Endothelial cell of umbilical vein (primary cell): Measurements from ENCODE around the gene CD200R1. TPM values are rescaled to one million over a fixed set of nuclear protein-coding genes. Genes with fewer than 3 reads are reported as not detected.

Experiments used
- BruUV-seq: library from RNA; stranded (reverse); fragments of 400-500 nt; replicated peaks from 2 replicates; lab custom pipeline; 2021; lab: Mats Ljungman, UMichigan
- CTCF ChIA-PET: fragments of 300-600, 350-600 bp; sonication (Branson Sonifier 250); formaldehyde crosslinking; loops from one replicate; lab custom pipeline; 2021; ENCODE audit warnings: antibody characterized with exemption, inconsistent platforms; lab: Charles Lee
- POLR2A ChIA-PET: fragments of 300-600, 350-600 bp; sonication (Branson Sonifier 250); formaldehyde crosslinking; loops from one replicate; lab custom pipeline; 2021; ENCODE audit warnings: antibody characterized with exemption, inconsistent platforms; lab: Charles Lee
- DNase-seq: peaks from one replicate; pipeline ENCODE4 v3.0.0-alpha.2; 2011; ENCODE audit warnings: low read depth, low spot score
- FAIRE-seq: peaks from 2 replicates; lab custom pipeline; 2011; peaks lifted over from hg19 to GRCh38; lab: Jason Lieb, UNC
- H2AFZ ChIP-seq: 2 replicates; pipeline ENCODE4 v1.6.0; 2012; ENCODE audit warnings: low read depth, low read length, control low read depth, inconsistent platforms
- H3K27ac ChIP-seq: 2 replicates; pipeline ENCODE4 v1.5.1; 2011; ENCODE audit warnings: low read depth, mild to moderate bottlenecking, control low read depth, low read length, moderate library complexity; ENCODE audit not compliant: insufficient read depth
- H3K27me3 ChIP-seq, 2 experiments: 2 replicates each; pipeline versions ENCODE4 v1.6.0 to v1.6.1; 2011; ENCODE audit warnings: low read length in 2 of 2, mixed read lengths in 1 of 2; ENCODE audit not compliant: control insufficient read depth in 2 of 2, insufficient read depth in 2 of 2
- H3K36me3 ChIP-seq, 2 experiments: 2 replicates in 1 of 2; 3 replicates in 1 of 2; pipeline ENCODE4 v1.5.1; 2011; ENCODE audit warnings: low read length in 2 of 2, mild to moderate bottlenecking in 1 of 2, moderate library complexity in 1 of 2; ENCODE audit not compliant: control insufficient read depth in 2 of 2, insufficient read depth in 2 of 2; ENCODE audit errors: extremely low read depth in 1 of 2
- H3K4me1 ChIP-seq: 3 replicates; pipeline ENCODE4 v1.5.1; 2011; ENCODE audit warnings: mild to moderate bottlenecking, low read length; ENCODE audit not compliant: control insufficient read depth, insufficient read depth; ENCODE audit errors: extremely low read depth
- H3K4me2 ChIP-seq: 2 replicates; pipeline ENCODE4 v1.6.1; 2011; ENCODE audit warnings: low read length, control low read depth, mixed read lengths; ENCODE audit not compliant: insufficient read depth
- H3K4me3 ChIP-seq, 3 experiments: fragments of 200-600 bp in 1 of 3; sonication (generic), shearing (Covaris generic) in 1 of 3; replicated peaks in 1 of 3; 2 replicates each; pipeline ENCODE4 v1.5.1; 2011 to 2016; ENCODE audit warnings: control low read depth in 3 of 3, low read length in 3 of 3, mild to moderate bottlenecking in 2 of 3, inconsistent platforms in 1 of 3, low read depth in 1 of 3, moderate library complexity in 1 of 3; ENCODE audit not compliant: insufficient read depth in 1 of 3
- H3K79me2 ChIP-seq: 2 replicates; pipeline ENCODE4 v1.6.0; 2012; ENCODE audit warnings: low read length, inconsistent platforms; ENCODE audit not compliant: control insufficient read depth, insufficient read depth
- H3K9ac ChIP-seq: replicated peaks from 2 replicates; pipeline ENCODE3; 2011; ENCODE audit warnings: low read length, control low read depth; ENCODE audit not compliant: insufficient read depth; ENCODE audit errors: extremely low read depth
- H3K9me1 ChIP-seq: replicated peaks from 3 replicates; pipeline ENCODE4 v1.6.0; 2011; ENCODE audit warnings: mild to moderate bottlenecking, low read length; ENCODE audit not compliant: control insufficient read depth, insufficient read depth; ENCODE audit errors: extremely low read depth
- H3K9me3 ChIP-seq: replicated peaks from 2 replicates; pipeline ENCODE4 v1.5.1; 2012; ENCODE audit warnings: low read length, inconsistent platforms; ENCODE audit not compliant: control insufficient read depth, insufficient read depth
- H4K20me1 ChIP-seq: replicated peaks from 2 replicates; pipeline ENCODE3; 2011; ENCODE audit warnings: mild to moderate bottlenecking, low read length; ENCODE audit not compliant: control insufficient read depth, insufficient read depth; ENCODE audit errors: extremely low read depth
- CTCF ChIP-seq, 2 donors: IDR thresholded peaks; 1 replicate in 1 of 2; 2 replicates in 1 of 2; pipeline ENCODE4 v1.5.1; 2011; ENCODE audit warnings: low read length in 2 of 2, mild to moderate bottlenecking in 2 of 2, moderate library complexity in 2 of 2, control low read depth in 1 of 2, inconsistent platforms in 1 of 2, low read depth in 1 of 2; ENCODE audit not compliant: insufficient read depth in 1 of 2; ENCODE audit errors: extremely low read depth in 1 of 2
- EZH2 ChIP-seq: IDR thresholded peaks from 2 replicates; pipeline ENCODE4 v1.6.1; 2012; ENCODE audit warnings: borderline replicate concordance, low read depth, mild to moderate bottlenecking, moderate library complexity, low read length, inconsistent platforms; ENCODE audit not compliant: severe bottlenecking
- FOS ChIP-seq: IDR thresholded peaks from 2 replicates; pipeline ENCODE4 v1.6.1; 2011; ENCODE audit warnings: mild to moderate bottlenecking, low read length, moderate library complexity, borderline replicate concordance; ENCODE audit not compliant: insufficient read depth
- GATA2 ChIP-seq: IDR thresholded peaks from 2 replicates; pipeline ENCODE4 v1.7.0; 2011; ENCODE audit warnings: low read depth, mild to moderate bottlenecking, moderate library complexity, mixed read lengths, low read length; ENCODE audit not compliant: insufficient read length, insufficient read depth
- JUN ChIP-seq: IDR thresholded peaks from 2 replicates; pipeline ENCODE4 v1.6.1; 2011; ENCODE audit warnings: borderline replicate concordance, low read depth; ENCODE audit not compliant: insufficient read length, insufficient read depth
- MYC ChIP-seq: IDR thresholded peaks from one replicate; pipeline ENCODE4 v1.6.1; 2011; ENCODE audit warnings: mild to moderate bottlenecking, low read depth, low read length
- POLR2A ChIP-seq: IDR thresholded peaks from 2 replicates; pipeline ENCODE4 v1.6.1; 2012; ENCODE audit warnings: low read depth, mild to moderate bottlenecking, control low read depth, low read length
- POLR2AphosphoS5 ChIP-seq: IDR thresholded peaks from 2 replicates; pipeline ENCODE4 v1.6.1; 2012; ENCODE audit warnings: low read depth, mild to moderate bottlenecking, control low read depth, low read length, moderate library complexity; ENCODE audit not compliant: insufficient read depth
- dilution Hi-C: fragments of 300-500 bp; cut with MboI; formaldehyde crosslinking; loops from one replicate; pipeline ENCODE4 v1.15.0; 2019; ENCODE audit warnings: low sequenced_read_pairs; ENCODE audit not compliant: extremely low pct_ligation_motif_present
- intact Hi-C: fragments of 100-400 bp; cut with micrococcal nuclease; formaldehyde crosslinking; loops from one replicate; pipeline ENCODE4 v1.10.0; 2022
- polyA plus RNA-seq, 4 experiments: library from polyadenylated mRNA; depleted of rRNA in 3 of 4; stranded (reverse) in 3 of 4; unstranded in 1 of 4; fragments of >200 nt; gene quantifications; 2 replicates each; pipeline versions ENCODE4 v1.2.1 to v1.2.3, GENCODE V29; 2011 to 2012; ENCODE audit warnings: missing spikeins in 1 of 4
- total RNA-seq: library from RNA; stranded (reverse); gene quantifications from 2 replicates; pipeline ENCODE4 v1.2.3, GENCODE V29; 2021
- TF ChIP-seq, protein P1 (sequence below): IDR thresholded peaks from 2 replicates; pipeline ENCODE4 v1.6.1; 2011; ENCODE audit not compliant: insufficient read depth, insufficient read length

CD200R1 gene
- total and polyA plus RNA-seq, 2 donors (not counting 3 experiments of a cell fraction or from before 2014, with no cell fraction given): not detected

- Histone ChIP-seq H2AFZ (no peak overlapping the region), H4K20me1 (no peaks in the 10 kb centered on the region), H3K9me3 (no peaks in the 10 kb centered on the region), H3K27ac (no peak overlapping the region), H3K36me3 (no peaks in the 10 kb centered on the region), H3K4me1 (no peaks in the 10 kb centered on the region), H3K4me3 (no peak overlapping the region), H3K9ac (no peak overlapping the region), H3K27me3 (peaks cover 11 to 14% of the 10 kb centered on the region in 2 experiments), H3K4me2 (no peak overlapping the region), H3K79me2 (no peaks in the 10 kb centered on the region), H3K9me1 (no peaks in the 10 kb centered on the region)
- BruUV-seq: no TSS peak
- dilution Hi-C loops (no loop called here), intact Hi-C loops (no loop called here)
- FAIRE-seq (no peak), DNase-seq (no peak)
- ChIA-PET CTCF (interaction anchor here (1.0 to 4.4 kb wide), 3 partner anchors 13 to 232 kb away, joined by 3 to 31 read pairs (median 12); no protein-coding TSS in a partner anchor), POLR2A (no interaction called here)
- TF ChIP-seq JUN (no peak), CTCF (IDR thresholded peaks at IDR 0.05; ENCODE audit: extremely low read depth in 1 of 2, insufficient read depth in 1 of 2, low read depth in 1 of 2, low read length in 2 of 2) (no peak)
- TF ChIP-seq, protein P1, sequence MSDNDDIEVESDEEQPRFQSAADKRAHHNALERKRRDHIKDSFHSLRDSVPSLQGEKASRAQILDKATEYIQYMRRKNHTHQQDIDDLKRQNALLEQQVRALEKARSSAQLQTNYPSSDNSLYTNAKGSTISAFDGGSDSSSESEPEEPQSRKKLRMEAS: no peak
Observed at GRCh38 chr3:112966633-112967032, 8.3 kb downstream of the CD200R1 start.

- no peak for FAIRE-seq
- Histone ChIP-seq H3K4me2 (no peak overlapping the region), H3K27ac (no peak overlapping the region), H3K9me3 (no peaks in the 10 kb centered on the region), H3K9me1 (no peaks in the 10 kb centered on the region), H3K79me2 (no peaks in the 10 kb centered on the region), H3K9ac (no peak overlapping the region), H4K20me1 (no peaks in the 10 kb centered on the region), H2AFZ (no peak overlapping the region), H3K4me1 (no peaks in the 10 kb centered on the region), H3K4me3 (no peak overlapping the region), H3K27me3 (peaks cover 6 to 14% of the 10 kb centered on the region in 2 experiments), H3K36me3 (no peaks in the 10 kb centered on the region)
- TF ChIP-seq EZH2: no peak
- no peak for TF ChIP-seq GATA2
- no peak for TF ChIP-seq CTCF (IDR thresholded peaks at IDR 0.05; ENCODE audit: extremely low read depth in 1 of 2, insufficient read depth in 1 of 2, low read depth in 1 of 2, low read length in 2 of 2)
- TF ChIP-seq POLR2AphosphoS5: no peak
- TF ChIP-seq FOS: no peak
- TF ChIP-seq MYC: no peak
- TF ChIP-seq, protein P1: no peak
- no peak for TF ChIP-seq POLR2A
- no peak for TF ChIP-seq JUN
- POLR2A ChIA-PET: no interaction called here
- dilution Hi-C loops (no loop called here), intact Hi-C loops (no loop called here)
- BruUV-seq: no TSS peak
- CTCF ChIA-PET: interaction anchor here (2.8 to 4.4 kb wide), 2 partner anchors 14 to 231 kb away, joined by 12 to 31 read pairs; no protein-coding TSS in a partner anchor
- DNase-seq: no peak
Observed at GRCh38 chr3:112965656-112966055, 9.2 kb downstream of the CD200R1 start.
